ENCODE data around the gene TMEM115.

The TMEM115 gene

DNA sequence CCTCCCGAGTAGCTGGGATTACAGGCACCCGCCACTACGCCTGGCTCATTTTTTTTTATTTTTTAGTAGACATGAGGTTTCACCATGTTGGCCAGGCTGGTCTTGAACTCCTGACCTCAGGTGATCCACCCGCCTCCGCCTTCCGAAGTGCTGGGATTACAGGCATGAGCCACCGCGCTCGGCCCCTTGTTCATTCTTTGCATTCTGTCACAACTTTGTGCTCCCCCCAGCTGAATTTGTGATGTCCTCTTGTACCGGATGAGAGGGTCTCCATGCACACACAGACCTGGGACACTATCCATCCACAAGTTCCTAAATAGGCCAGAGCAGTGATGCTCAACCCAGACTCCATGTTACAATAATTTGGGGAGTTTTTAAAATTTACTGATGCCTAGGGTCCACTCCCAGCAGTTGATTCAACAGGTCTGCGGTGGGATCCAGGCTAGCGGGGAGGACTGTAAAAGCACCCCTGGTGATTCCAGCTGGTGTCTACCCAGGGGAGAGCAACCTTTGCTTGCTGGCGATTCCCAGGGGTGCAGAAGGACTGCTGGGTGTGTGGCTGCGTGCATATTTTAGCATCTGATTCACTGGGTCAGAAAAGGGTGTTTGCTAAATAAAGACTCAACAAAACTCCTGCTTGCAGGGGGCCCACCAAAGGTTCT is 19.7 kb downstream of the TMEM115 start:
- Histone ChIP-seq H4K20me1 (peaks cover 25% of the 10 kb centered on the region), H3K9ac (peak overlapping the region; percentile 94), H3K4me2 (peak overlapping the region; percentile 95), H3K4me1 (peaks cover 73% of the 10 kb centered on the region), H3K27ac (peak overlapping the region; percentile 97), H3K9me3 (no peaks in the 10 kb centered on the region), H3K27me3 (peaks cover 25% of the 10 kb centered on the region), H3K36me3 (peaks cover 15% of the 10 kb centered on the region), H3K4me3 (peak overlapping the region; percentile 88)
- no peak for TF ChIP-seq Cebpa-rat (IDR thresholded peaks at IDR 0.05)

GRCh38 chr3:50338965-50339364 is 20.4 kb downstream of the TMEM115 start:
- TF ChIP-seq Cebpa-rat (IDR thresholded peaks at IDR 0.05) = no peak
- Histone ChIP-seq H3K27ac (peak overlapping the region; percentile 97), H3K36me3 (peaks cover 22% of the 10 kb centered on the region), H3K27me3 (peaks cover 25% of the 10 kb centered on the region), H3K4me2 (peak overlapping the region; percentile 95), H3K4me3 (peak overlapping the region; percentile 88), H3K9me3 (no peaks in the 10 kb centered on the region), H4K20me1 (peaks cover 31% of the 10 kb centered on the region), H3K9ac (peak overlapping the region; percentile 94), H3K4me1 (peaks cover 79% of the 10 kb centered on the region)

- Histone ChIP-seq H3K9ac (peak overlapping the region; percentile 94), H3K4me3 (peak overlapping the region; percentile 88), H3K36me3 (peaks cover 38% of the 10 kb centered on the region), H3K9me3 (no peaks in the 10 kb centered on the region), H3K27ac (peak overlapping the region; percentile 97), H3K4me1 (peaks cover 76% of the 10 kb centered on the region), H3K27me3 (peaks cover 25% of the 10 kb centered on the region), H3K4me2 (peak overlapping the region; percentile 95), H4K20me1 (peaks cover 48% of the 10 kb centered on the region)
- no peak for TF ChIP-seq Cebpa-rat (IDR thresholded peaks at IDR 0.05)
These were observed 22.0 kb downstream of the TMEM115 start for GRCh38 chr3:50337175-50337861.

GRCh38 chr3:50336452-50337174 is 22.7 kb downstream of the TMEM115 start:
- Histone ChIP-seq H3K9me3 (no peaks in the 10 kb centered on the region), H4K20me1 (peaks cover 55% of the 10 kb centered on the region), H3K27ac (peak overlapping the region; percentile 97), H3K4me1 (peaks cover 71% of the 10 kb centered on the region), H3K27me3 (peaks cover 22% of the 10 kb centered on the region), H3K4me2 (peak overlapping the region; percentile 95), H3K4me3 (peak overlapping the region; percentile 88), H3K9ac (peak overlapping the region; percentile 94), H3K36me3 (peaks cover 46% of the 10 kb centered on the region)
- no peak for TF ChIP-seq Cebpa-rat (IDR thresholded peaks at IDR 0.05)

DNA sequence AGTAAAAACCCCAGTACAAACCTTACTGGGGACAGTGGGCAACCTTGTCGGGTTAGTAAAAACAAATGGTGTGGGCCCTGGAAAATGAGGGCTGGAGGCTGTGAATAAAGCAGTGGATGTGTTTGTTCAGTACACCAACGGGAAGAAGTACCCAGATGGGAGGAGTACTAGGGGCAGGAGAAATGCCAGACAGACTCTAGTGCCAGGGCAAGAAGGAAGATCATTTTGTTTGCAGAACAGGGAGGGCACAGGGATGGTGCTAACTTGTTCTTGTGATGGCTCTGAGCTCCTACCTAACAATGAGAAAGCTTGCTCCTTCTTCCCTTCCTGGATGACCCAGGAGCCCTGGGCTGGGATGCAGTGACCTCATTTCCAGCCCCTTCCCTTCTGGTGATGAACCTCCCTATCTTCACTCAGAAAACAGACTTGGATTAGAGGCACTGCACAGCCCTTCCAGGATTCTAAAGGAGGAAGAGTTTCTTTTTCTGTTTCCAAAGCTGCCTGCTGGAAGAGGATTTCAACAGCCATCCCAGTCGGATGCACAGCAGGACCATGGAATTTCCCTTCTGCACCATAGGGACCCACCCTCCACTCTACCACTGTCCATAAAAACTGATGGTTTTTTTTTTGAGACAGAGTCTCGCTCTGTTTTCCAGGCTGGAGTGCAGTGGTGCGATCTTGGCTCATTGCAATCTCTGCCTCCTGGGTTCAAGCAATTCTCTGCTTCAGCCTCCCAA is 24.8 kb downstream of the TMEM115 start:
- Histone ChIP-seq H3K4me1 (peaks cover 50% of the 10 kb centered on the region), H3K27ac (peak overlapping the region; percentile 32; the same call in 1 of the 2 replicates), H3K9me3 (no peaks in the 10 kb centered on the region), H3K9ac (peak overlapping the region; percentile 94), H3K4me3 (no peak overlapping the region; the same call in 1 of the 2 replicates), H4K20me1 (peaks cover 76% of the 10 kb centered on the region), H3K27me3 (peaks cover 1% of the 10 kb centered on the region; the same call in 1 of the 2 replicates), H3K36me3 (peaks cover 67% of the 10 kb centered on the region), H3K4me2 (peak overlapping the region; percentile 95)
- TF ChIP-seq Cebpa-rat (IDR thresholded peaks at IDR 0.05) = no peak

- Histone ChIP-seq H4K20me1 (peaks cover 79% of the 10 kb centered on the region), H3K4me2 (peak overlapping the region; percentile 95), H3K9ac (peak overlapping the region; percentile 94), H3K9me3 (no peaks in the 10 kb centered on the region), H3K27me3 (no peaks in the 10 kb centered on the region), H3K4me1 (peaks cover 47% of the 10 kb centered on the region), H3K27ac (peak overlapping the region; percentile 32; the same call in 1 of the 2 replicates), H3K36me3 (peaks cover 72% of the 10 kb centered on the region), H3K4me3 (no peak overlapping the region)
- TF ChIP-seq Cebpa-rat (IDR thresholded peaks at IDR 0.05) = no peak
These were observed 25.5 kb downstream of the TMEM115 start for GRCh38 chr3:50333744-50334328.

DNA sequence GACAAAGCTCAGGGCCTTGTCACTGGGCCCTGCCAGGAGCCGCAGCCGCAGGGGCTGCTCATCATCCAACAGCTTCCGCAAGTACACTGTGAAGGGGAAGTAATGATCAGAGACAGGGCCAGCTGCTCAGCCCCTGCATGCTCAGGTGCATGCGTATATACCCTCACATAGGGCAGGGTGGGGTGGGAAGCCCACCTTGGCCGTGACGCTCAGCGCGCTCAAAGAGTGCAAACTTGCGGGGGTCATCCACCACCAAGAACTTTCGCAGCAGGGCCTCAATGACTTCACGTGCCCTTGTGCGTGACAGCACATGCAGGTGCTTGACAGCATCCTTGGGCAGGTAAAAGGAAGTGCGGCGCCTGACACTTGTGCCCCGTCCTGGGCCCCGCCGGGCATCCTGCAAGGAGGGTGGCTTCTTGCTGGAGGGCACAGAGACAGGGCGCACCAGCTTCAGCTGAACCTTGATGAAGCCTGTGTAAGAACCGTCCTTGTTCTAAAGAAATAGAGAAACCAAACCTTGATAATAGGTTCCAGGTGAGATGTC is 27.9 kb downstream of the TMEM115 start:
- H3K9ac ChIP-seq = no peak overlapping the region
- peaks cover 85% of the 10 kb centered on the region for H4K20me1 ChIP-seq
- H3K27ac ChIP-seq = no peak overlapping the region
- peaks cover 55% of the 10 kb centered on the region for H3K4me1 ChIP-seq
- H3K4me3 ChIP-seq = no peak overlapping the region
- no peak overlapping the region for H3K4me2 ChIP-seq
- TF ChIP-seq Cebpa-rat (IDR thresholded peaks at IDR 0.05) = no peak
- H3K36me3 ChIP-seq = peaks cover 76% of the 10 kb centered on the region
- no peaks in the 10 kb centered on the region for H3K27me3 ChIP-seq
- H3K9me3 ChIP-seq = no peaks in the 10 kb centered on the region

GRCh38 chr3:50330330-50330729 is 29.0 kb downstream of the TMEM115 start:
- no peaks in the 10 kb centered on the region for H3K9me3 ChIP-seq
- H3K9ac ChIP-seq = no peak overlapping the region
- peaks cover 44% of the 10 kb centered on the region for H3K4me1 ChIP-seq
- no peak for TF ChIP-seq Cebpa-rat (IDR thresholded peaks at IDR 0.05)
- H3K4me3 ChIP-seq = no peak overlapping the region
- H3K27ac ChIP-seq = no peak overlapping the region
- H3K27me3 ChIP-seq = no peaks in the 10 kb centered on the region
- H3K4me2 ChIP-seq = no peak overlapping the region
- peaks cover 78% of the 10 kb centered on the region for H3K36me3 ChIP-seq
- peaks cover 74% of the 10 kb centered on the region for H4K20me1 ChIP-seq
